Panc1 (cell line): ENCODE data around the gene IL4.

ENCODE experiments used
- TF ChIP-seq, protein P1 (sequence below), 2 experiments: IDR thresholded peaks; 2 replicates each; pipeline ENCODE4 v1.6.1; 2011 to 2012; ENCODE audit warnings: low read depth in 2 of 2, control low read depth in 1 of 2, low read length in 1 of 2, mild to moderate bottlenecking in 1 of 2, moderate library complexity in 1 of 2; ENCODE audit not compliant: insufficient read depth in 1 of 2
- TF ChIP-seq, protein P2 (sequence below): fragments of 450-650 bp; IDR thresholded peaks from 2 replicates; pipeline ENCODE4 v1.5.1; 2017; ENCODE audit warnings: mild to moderate bottlenecking

DNA sequence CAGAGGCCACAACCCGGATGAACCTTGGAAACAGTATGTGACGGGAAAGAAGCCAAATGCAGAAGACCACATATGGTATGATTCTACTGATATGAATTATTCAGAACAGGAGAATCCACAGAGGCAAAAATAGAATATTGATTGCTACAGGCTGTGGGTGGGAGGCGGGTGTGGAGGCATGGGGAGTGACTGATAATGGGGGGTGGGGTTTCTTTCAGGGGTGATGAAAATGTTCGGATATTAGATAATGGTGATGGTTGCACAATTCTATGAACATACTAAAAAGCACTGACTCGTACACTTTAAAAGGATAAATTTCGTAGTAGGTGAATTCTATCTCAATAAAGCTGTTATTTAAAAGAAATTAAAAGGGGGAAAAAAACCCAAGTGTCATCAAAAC is 10.7 kb downstream of the IL4 start:
- TF ChIP-seq, protein P1, sequence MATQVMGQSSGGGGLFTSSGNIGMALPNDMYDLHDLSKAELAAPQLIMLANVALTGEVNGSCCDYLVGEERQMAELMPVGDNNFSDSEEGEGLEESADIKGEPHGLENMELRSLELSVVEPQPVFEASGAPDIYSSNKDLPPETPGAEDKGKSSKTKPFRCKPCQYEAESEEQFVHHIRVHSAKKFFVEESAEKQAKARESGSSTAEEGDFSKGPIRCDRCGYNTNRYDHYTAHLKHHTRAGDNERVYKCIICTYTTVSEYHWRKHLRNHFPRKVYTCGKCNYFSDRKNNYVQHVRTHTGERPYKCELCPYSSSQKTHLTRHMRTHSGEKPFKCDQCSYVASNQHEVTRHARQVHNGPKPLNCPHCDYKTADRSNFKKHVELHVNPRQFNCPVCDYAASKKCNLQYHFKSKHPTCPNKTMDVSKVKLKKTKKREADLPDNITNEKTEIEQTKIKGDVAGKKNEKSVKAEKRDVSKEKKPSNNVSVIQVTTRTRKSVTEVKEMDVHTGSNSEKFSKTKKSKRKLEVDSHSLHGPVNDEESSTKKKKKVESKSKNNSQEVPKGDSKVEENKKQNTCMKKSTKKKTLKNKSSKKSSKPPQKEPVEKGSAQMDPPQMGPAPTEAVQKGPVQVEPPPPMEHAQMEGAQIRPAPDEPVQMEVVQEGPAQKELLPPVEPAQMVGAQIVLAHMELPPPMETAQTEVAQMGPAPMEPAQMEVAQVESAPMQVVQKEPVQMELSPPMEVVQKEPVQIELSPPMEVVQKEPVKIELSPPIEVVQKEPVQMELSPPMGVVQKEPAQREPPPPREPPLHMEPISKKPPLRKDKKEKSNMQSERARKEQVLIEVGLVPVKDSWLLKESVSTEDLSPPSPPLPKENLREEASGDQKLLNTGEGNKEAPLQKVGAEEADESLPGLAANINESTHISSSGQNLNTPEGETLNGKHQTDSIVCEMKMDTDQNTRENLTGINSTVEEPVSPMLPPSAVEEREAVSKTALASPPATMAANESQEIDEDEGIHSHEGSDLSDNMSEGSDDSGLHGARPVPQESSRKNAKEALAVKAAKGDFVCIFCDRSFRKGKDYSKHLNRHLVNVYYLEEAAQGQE (IDR thresholded peaks at IDR 0.05; ENCODE audit: insufficient read depth in 1 of 2, low read depth in 2 of 2, low read length in 1 of 2) = no peak
- TF ChIP-seq, protein P2, sequence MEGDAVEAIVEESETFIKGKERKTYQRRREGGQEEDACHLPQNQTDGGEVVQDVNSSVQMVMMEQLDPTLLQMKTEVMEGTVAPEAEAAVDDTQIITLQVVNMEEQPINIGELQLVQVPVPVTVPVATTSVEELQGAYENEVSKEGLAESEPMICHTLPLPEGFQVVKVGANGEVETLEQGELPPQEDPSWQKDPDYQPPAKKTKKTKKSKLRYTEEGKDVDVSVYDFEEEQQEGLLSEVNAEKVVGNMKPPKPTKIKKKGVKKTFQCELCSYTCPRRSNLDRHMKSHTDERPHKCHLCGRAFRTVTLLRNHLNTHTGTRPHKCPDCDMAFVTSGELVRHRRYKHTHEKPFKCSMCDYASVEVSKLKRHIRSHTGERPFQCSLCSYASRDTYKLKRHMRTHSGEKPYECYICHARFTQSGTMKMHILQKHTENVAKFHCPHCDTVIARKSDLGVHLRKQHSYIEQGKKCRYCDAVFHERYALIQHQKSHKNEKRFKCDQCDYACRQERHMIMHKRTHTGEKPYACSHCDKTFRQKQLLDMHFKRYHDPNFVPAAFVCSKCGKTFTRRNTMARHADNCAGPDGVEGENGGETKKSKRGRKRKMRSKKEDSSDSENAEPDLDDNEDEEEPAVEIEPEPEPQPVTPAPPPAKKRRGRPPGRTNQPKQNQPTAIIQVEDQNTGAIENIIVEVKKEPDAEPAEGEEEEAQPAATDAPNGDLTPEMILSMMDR = no peak
